NCI-H446 treated with DMSO at 0.1 percent for 48 hours (cell line): Measurements from ENCODE around the gene CLMP.

Experiments
- DNase-seq: peaks from one replicate; lab custom pipeline; 2025; lab: John Stamatoyannopoulos, UW

The CLMP gene

DNA sequence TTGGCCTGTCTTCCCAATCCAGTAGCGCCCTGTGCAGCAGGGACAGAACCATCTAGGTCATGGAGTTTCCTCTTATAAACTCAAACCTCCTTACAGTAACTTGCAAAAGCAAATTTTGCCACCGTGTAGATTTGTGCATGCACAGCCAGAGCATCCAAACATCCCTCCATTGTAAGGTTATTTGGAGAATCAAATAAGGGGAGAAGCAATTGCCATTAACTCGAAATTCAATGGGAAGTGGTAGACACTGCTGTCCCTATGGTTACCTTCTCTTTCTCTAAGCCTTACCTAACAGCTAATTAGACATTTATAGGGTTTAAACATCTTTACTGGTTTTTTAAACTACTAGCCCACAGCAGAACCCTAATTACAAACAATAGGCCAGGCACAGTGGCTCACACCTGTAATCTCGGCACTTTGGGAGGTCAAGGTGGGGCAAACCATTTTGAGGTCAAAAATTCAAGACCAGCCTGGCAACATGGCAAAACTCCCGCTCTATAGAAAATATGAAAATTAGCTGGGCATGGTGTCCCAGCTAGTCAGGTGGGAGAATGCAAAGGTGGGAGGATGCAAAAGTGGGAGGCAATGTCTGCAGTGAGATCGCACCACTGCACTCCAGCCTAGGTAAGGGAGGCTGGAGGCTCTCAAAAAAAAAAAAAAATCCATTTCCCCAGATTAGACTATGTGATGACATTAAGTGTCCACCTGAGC lies 139.7 kb downstream of the CLMP start:
- DNase-seq: no peak

DNA sequence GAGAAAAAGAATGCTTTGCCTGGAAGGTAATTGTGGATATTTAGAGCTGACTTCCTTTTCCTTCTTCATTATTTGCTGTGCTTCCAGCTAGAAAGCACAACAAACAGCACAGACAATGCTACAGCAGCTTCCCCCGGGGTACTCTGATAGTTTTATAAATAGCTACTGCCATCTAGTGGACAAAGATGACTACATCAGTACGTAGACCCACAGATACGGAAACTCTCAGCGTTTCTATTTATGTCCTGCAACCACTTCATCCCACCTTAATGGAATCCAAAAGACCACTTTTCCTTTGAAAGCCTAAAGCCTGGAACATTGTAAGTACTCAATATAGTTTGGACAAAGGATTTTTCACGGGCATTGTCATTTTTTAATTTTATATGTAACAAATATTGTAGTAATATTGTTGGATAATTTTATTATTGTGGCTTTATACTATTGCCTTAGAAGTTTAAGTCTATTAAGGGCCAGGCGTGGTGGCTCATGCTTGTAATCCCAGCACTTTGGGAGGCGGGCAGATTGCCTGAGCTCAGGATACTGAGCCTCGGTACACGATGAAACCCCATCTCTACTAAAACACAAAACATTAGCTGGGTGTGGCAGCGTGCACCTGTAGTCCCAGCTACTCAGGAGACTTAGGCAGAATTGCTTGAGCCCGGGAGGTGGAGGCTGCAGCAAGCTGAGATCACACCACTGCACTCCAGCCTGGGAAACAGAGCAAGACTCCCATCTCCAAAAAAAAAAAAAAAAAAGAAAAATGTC lies 140.6 kb downstream of the CLMP start:
- peak; percentile 61 for DNase-seq

DNA sequence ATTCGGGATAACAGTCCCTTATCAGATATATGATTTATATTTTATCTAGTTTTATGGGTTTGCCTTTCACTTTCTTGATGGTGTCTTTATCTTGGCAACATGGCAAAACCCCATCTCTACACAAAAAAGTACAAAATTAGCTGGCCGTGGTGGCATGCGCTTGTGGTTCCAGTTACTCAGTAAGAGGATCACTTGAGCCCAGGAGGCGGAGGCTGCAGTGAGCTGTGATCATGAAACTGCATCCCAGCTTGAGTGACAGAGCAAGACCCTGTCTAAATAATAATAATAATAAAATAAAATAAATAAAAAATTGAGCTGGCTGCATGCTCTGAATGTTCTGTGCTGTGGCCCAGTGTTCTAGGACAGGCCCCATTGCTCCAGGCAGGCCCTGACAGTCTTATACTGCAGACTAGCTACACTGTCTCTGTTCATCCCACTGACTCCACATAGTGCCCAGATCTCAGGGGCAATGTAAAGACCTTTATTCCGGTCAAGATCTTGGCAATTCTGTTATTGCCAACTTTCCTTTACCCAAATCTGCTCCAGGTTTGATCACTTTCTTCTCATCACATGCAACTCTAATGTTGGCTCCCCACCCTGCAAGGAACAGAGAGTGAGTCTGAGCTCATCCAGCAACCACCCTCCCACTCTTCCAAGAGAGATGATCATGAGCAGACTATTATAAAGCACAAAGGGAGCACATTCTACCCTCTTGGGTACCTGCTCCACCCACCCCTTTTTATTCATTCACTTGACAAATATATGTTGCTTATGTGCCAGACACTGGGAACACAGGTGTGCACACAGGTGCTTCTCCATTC lies 141.9 kb downstream of the CLMP start:
- no peak for DNase-seq

DNA sequence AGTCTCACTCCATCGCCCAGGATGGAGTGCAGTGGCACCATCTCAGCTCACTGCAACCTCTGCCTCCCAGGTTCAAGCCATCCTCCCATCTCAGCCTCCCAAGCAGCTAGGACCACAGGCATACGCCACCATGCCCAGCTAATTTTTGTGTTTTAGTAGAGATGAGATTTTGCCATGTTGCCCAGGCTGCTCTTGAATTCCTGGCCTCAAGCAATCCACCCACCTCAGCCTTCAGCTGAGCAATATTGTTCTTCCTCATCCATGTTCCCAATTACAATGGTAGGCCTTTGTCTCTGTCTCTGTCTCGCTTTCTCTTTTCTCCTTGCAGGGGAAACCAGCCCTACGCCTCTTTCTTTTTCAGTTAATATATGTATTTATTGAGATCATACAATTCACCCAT lies 143.4 kb downstream of the CLMP start:
- no peak for DNase-seq

DNA sequence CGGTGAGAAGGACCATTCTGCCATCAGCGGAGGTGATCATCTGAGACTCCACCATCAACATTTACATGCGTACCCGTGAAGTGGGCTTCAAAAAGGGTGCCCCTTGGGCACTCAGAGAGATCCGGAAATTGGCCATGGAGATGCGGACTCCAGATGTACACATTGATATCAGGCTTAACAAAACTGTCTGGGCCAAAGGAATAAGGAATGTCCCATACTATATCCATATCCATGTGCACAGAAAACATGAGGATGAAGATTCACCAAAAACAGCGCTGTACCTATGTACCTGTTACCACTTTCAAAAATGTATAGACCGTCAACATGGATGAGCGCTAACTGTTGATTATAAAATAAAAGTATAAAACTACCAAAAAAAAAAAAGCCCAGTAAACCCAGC lies 143.9 kb downstream of the CLMP start:
- no peak for DNase-seq

DNA sequence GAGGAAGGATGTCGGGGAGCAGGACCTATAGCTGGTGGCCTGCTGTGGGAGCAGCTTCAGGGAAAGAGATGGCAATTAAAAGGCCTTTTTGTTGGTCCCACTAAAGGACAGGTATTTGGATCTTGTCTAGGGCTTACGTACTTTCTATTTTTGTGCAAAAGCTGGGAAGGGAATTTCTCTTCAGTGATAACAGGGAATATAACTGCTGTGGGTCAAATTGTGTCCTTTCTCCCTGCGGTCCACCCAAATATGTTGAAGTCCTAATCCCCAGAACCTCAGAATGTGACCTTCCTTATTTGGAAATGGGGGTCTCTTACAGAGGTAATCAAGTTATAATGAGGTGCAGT lies 147.1 kb downstream of the CLMP start:
- DNase-seq: no peak

DNA sequence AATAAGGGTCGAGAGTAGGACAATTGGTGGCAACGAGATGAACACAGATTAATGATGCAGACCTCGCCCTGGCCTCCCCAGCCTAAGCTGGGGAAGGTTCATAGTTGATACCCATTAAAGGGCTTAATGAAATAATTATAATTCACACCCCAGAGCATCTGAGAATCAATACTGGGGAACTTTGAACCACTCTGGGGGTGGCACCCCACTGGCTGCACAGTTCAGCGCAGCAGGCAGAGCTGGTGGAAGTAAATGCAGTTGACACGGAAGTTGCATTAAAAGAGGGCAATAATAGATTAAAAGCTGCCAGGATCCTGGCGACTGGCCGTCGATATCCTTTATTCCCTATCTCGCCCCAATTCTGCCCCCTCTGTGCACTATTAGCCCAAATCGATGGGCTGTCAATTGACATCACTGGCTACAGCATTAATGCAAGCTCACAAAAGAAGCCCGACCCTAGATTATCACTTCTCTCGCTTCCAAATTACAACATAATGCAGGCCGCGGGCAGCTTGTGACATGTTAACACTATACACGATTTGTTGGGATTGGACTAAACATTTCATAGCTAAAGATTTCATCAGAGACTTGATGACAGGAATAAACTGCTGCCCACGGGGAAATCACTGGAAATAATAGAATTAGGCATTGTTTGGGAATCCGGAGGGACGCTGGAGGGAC lies 147.6 kb downstream of the CLMP start:
- DNase-seq: no peak

DNA sequence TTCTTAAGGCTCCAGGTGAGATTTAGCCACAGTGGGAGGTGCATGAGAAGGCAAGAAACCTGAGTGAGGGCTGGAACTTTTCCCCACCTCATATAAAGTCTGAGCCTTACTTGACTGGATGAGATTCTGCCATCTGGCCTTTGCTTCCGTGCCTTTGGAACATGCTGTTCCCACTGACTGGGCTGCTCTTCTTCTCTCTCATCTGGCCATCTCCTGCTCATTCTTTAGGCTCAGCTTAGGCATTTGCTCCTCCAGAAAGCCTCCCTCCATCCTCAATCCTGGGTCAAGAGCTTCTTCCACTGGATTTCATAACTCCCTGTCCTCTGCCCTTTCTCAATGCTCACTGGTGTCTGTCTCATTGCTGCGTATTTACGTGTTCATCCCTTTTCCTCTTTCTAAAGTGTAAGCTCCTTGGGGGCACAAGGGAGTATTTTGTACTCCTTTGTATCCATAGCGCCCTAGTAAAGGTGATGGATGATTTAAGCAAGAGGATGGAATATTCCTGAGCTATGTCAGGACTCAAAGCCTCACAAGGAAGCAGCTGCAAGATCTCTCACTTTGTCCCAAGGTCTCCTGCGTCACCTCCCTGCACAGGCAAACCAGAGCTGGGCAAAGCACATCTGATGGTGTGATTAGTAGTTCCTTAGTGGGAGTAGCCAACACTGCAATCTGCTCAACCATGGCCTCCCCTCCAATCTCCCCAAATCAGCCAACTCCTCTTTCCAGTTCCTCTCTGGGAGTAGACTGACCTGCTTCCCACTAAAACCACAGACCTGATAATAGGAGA lies 148.4 kb downstream of the CLMP start:
- DNase-seq: no peak

DNA sequence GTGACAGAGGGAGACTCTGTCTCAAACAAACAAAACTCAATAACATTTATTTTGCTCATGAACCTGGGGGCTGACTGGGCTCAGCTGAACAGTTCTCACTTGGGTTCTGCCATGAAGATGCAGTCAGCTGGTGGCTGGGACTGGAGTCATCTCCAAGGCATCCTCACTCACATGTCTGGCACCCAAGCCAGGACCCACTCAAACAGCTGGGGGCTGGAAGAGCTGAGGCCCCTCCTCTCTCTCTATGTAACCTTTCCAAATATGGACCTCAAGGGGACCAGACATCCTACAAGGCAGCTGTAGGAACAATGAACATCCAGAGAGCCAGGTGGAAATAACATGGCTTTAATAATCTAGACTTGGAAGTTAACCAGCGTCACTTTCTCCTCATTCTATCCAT lies 149.9 kb downstream of the CLMP start:
- DNase-seq: no peak

DNA sequence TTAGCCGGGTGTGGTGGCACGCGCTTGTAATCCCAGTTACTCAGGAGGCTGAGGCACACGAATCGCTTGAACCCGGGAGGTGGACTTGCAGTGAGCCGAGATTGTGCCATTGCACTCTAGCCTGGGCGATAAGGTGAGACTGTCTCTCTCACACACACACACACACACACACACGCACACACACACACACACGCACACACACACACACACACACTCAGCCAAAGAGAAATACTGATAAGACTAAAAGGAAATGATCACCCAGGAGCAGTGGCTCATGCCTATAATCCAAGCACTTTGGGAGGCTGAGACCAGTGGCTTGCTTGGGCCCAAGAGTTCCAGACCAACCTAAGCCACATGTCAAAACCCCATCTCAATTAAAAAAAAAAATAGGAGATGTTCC lies 153.9 kb downstream of the CLMP start:
- DNase-seq: no peak

DNA sequence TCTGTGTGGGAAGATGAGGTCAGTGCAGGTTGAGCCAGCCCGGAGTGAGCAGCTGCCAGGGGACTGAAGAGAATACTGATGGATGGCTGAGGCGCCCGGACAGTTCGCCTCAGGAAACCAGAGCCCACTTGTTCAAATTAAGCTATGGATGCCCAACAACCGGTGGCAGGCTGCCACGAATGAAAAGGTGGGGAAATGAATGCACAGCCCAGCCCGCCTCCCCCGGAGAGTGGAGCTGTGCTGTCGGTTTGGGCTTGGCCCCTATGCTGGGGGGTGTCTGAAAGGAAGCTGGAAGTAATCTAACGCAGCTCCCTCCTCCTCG lies 155.0 kb downstream of the CLMP start:
- no peak for DNase-seq

DNA sequence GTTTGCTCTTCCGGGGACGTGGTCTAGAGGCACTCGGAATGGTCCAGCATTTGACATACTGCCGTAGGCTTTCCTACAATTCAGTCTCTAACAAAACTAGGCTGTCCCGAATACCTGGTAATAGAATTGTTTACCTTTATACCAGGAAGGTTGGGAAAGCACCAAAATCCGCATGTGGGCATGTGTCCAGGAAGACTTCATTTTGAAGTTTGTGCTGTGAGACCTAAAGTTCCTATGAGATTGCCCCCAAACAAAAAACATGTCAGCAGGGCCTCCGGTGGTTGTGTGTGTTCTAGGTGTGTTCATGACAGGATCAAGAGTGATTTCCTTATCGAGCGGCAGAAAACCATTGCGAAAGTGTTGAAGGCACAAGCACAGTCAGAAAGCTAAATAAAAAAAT lies 159.2 kb downstream of the CLMP start:
- DNase-seq: no peak

DNA sequence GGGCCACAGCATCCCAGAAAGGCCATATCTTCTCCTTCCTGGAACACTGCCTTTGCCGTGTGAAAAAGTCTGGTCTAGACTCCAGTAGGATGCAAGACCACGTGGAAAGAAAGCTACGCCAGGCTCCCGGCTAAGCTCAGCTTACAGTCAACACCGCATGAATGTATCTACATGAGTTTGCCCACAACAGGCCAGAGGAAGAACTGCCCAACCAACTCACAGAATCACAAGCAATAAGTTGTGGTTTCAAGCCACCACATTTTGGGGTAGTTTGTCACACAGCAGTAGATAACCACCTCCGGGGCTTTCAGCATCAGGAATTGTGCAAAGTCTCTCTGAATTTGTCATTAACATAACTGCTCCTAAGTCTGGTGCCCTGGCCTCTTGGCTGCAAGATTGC lies 160.5 kb downstream of the CLMP start:
- no peak for DNase-seq

DNA sequence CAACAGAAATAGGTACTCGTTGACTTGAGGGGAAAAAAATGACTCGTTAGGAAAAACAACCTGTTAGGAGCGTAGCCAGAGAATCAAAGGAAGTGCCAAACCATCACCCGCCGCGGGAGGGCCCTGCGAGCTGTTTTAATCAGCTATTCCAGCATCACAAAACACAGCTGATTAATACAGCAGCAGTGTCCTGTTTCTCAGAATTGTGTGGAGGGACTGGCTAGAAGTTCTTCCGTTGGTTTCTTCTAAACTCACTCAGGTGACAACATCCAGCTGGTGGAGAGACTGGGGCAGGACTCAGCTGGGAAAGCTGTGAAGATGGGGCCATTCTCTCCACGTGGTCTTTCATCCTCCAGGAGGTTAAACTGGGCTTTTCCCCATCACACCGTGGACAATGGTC lies 161.2 kb downstream of the CLMP start:
- DNase-seq: no peak

DNA sequence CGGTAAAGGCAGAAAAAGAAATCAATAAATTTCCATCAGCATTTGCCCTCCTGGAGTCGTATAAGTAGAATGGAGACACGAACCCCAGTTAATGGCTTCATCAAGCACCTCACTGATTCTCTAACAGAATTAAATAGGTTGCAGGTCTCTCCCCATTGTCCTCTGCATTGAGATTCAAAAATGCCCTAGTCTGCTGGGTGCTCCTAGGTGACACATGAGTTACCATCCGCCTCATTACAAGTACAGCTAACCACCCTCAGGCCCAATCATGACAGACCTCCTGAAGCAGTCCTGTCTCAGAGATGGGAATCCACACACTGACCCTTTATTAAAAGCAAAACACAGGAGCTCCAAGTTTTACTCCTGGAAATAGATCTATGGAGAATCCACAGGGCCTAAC lies 164.5 kb downstream of the CLMP start:
- DNase-seq: no peak

DNA sequence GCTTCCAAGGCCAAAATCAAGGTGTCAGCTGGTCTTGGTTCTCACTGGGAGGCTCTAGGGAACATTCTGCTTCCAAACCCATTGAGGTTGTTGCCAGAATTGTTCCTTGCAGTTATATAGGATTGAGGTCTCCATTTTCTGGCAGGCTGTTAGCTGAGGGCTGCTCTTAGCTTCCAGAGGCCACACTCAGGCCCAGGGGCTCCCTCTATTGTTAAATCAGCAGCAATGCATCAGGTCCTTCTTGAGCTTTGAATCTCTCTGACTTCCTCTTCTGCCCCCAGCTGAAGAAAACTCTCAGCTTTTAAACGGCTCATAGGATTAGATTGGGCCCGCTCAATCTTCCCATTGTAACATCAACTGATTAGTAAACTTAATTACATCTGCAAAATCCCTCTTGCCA lies 174.1 kb downstream of the CLMP start:
- no peak for DNase-seq
